Spinal cord (tissue), 10 donors: ENCODE results near the gene DAPK1. TPM values are rescaled to one million over a fixed set of nuclear protein-coding genes. Genes with fewer than 3 reads are reported as not detected.

Experiments used
- DNase-seq, 6 donors: peaks; one replicate each; pipeline versions ENCODE4 v3.0.0 to v3.0.0-alpha.2; 2013 to 2015; ENCODE audit warnings: low spot score in 6 of 6, low read depth in 4 of 6
- H3K27ac ChIP-seq: one replicate; pipeline ENCODE4 v1.5.1; 2013; ENCODE audit warnings: low read depth, low read length, control low read depth
- H3K27me3 ChIP-seq: one replicate; pipeline ENCODE4 v1.6.1; 2013; ENCODE audit warnings: low read length; ENCODE audit not compliant: control insufficient read depth, insufficient read depth
- H3K36me3 ChIP-seq: one replicate; pipeline ENCODE4 v1.6.1; 2013; ENCODE audit warnings: low read length; ENCODE audit not compliant: control insufficient read depth, insufficient read depth
- H3K4me1 ChIP-seq: one replicate; pipeline ENCODE4 v1.6.1; 2013; ENCODE audit warnings: low read length; ENCODE audit not compliant: control insufficient read depth, insufficient read depth
- H3K4me3 ChIP-seq: one replicate; pipeline ENCODE4 v1.5.1; 2013; ENCODE audit warnings: low read depth, low read length, control low read depth
- H3K9me3 ChIP-seq: one replicate; pipeline ENCODE4 v1.6.1; 2013; ENCODE audit warnings: low read length; ENCODE audit not compliant: control insufficient read depth, insufficient read depth
- WGBS: methylation state at CpG from one replicate; pipeline ENCODE4 v1.1.5; 2013; ENCODE audit warnings: missing lambda C conversion rate; ENCODE audit not compliant: insufficient coverage; 5-methylcytosine and 5-hydroxymethylcytosine counted together
- polyA plus RNA-seq, 2 donors: library from polyadenylated mRNA; unstranded; fragments of 120-200 nt; gene quantifications; one replicate each; pipeline ENCODE4 v1.2.1, GENCODE V29; 2013; ENCODE audit not compliant: insufficient read length in 2 of 2
- total RNA-seq, 2 donors: library from RNA; depleted of rRNA in 1 of 2; stranded (reverse); fragments of 120-200 nt in 1 of 2; fragments of >200 nt in 1 of 2; gene quantifications; one replicate each; pipeline versions ENCODE4 v1.2.3 to v1.2.4, GENCODE V29; 2013 to 2014
- donor health status: healthy.

The DAPK1 gene
- total and polyA plus RNA-seq, 4 donors, result 53.3 to 82.6 (median 77.9) TPM

- H3K36me3 ChIP-seq, result no peaks in the 10 kb centered on the region
- H3K4me1 ChIP-seq, result peaks cover 35% of the 10 kb centered on the region
- H3K9me3 ChIP-seq, result no peaks in the 10 kb centered on the region
- H3K27me3 ChIP-seq, result no peaks in the 10 kb centered on the region
- WGBS, result 29% methylated on average over 14 of the region's 15 CpGs
- no peak overlapping the region for H3K27ac ChIP-seq
- H3K4me3 ChIP-seq, result no peak overlapping the region
- DNase-seq, result peak in 1 of 6 donors; percentile 67
Observed at GRCh38 chr9:87592554-87593358, 95.1 kb downstream of the DAPK1 start.

- DNase-seq, result no peak
- Histone ChIP-seq H3K27me3 (no peaks in the 10 kb centered on the region), H3K27ac (no peak overlapping the region), H3K4me3 (no peak overlapping the region), H3K4me1 (peaks cover 36% of the 10 kb centered on the region), H3K36me3 (no peaks in the 10 kb centered on the region), H3K9me3 (no peaks in the 10 kb centered on the region)
- WGBS, result 75% methylated on average over 2 of the region's 5 CpGs
Observed at GRCh38 chr9:87593359-87593980, 95.8 kb downstream of the DAPK1 start.

- no peak overlapping the region for H3K27ac ChIP-seq
- DNase-seq, result no peak
- H3K4me1 ChIP-seq, result peaks cover 36% of the 10 kb centered on the region
- WGBS, result 84% methylated on average over 4 of the region's 4 CpGs
- H3K27me3 ChIP-seq, result no peaks in the 10 kb centered on the region
- no peaks in the 10 kb centered on the region for H3K9me3 ChIP-seq
- H3K36me3 ChIP-seq, result no peaks in the 10 kb centered on the region
- no peak overlapping the region for H3K4me3 ChIP-seq
Observed at GRCh38 chr9:87594194-87594593, 96.5 kb downstream of the DAPK1 start.

GRCh38 chr9:87594662-87595061 lies 97.0 kb downstream of the DAPK1 start:
- peaks cover 36% of the 10 kb centered on the region for H3K4me1 ChIP-seq
- H3K36me3 ChIP-seq, result no peaks in the 10 kb centered on the region
- H3K4me3 ChIP-seq, result no peak overlapping the region
- H3K9me3 ChIP-seq, result no peaks in the 10 kb centered on the region
- H3K27me3 ChIP-seq, result no peaks in the 10 kb centered on the region
- no peak overlapping the region for H3K27ac ChIP-seq
- no peak for DNase-seq

GRCh38 chr9:87595610-87596009 lies 97.9 kb downstream of the DAPK1 start:
- Histone ChIP-seq H3K36me3 (no peaks in the 10 kb centered on the region), H3K4me1 (peaks cover 43% of the 10 kb centered on the region), H3K27ac (no peak overlapping the region), H3K27me3 (no peaks in the 10 kb centered on the region), H3K4me3 (no peak overlapping the region), H3K9me3 (no peaks in the 10 kb centered on the region)
- 92% methylated on average over 6 of the region's 12 CpGs for WGBS
- DNase-seq, result peak in 2 of 6 donors; percentile 50 to 51

- no peaks in the 10 kb centered on the region for H3K27me3 ChIP-seq
- DNase-seq, result peak in 1 of 6 donors; percentile 70
- WGBS, result 63% methylated on average over 7 of the region's 7 CpGs
- no peaks in the 10 kb centered on the region for H3K9me3 ChIP-seq
- H3K4me1 ChIP-seq, result peaks cover 53% of the 10 kb centered on the region
- H3K4me3 ChIP-seq, result no peak overlapping the region
- H3K36me3 ChIP-seq, result peaks cover under 1% of the 10 kb centered on the region
- H3K27ac ChIP-seq, result no peak overlapping the region
Observed at GRCh38 chr9:87596862-87597261, 99.2 kb downstream of the DAPK1 start.

GRCh38 chr9:87597710-87598443 lies 100.2 kb downstream of the DAPK1 start:
- WGBS, result 79% methylated on average over 6 of the region's 13 CpGs
- H3K27me3 ChIP-seq, result no peaks in the 10 kb centered on the region
- peaks cover 4% of the 10 kb centered on the region for H3K36me3 ChIP-seq
- no peaks in the 10 kb centered on the region for H3K9me3 ChIP-seq
- H3K4me3 ChIP-seq, result no peak overlapping the region
- H3K27ac ChIP-seq, result no peak overlapping the region
- peaks cover 53% of the 10 kb centered on the region for H3K4me1 ChIP-seq
- DNase-seq, result peak in 2 of 6 donors; percentile 47 to 54

GRCh38 chr9:87599901-87600610 lies 102.4 kb downstream of the DAPK1 start:
- WGBS, result 86% methylated on average over 4 of the region's 17 CpGs
- no peak overlapping the region for H3K27ac ChIP-seq
- H3K4me3 ChIP-seq, result no peak overlapping the region

GRCh38 chr9:87601176-87601575 lies 103.5 kb downstream of the DAPK1 start:
- H3K27ac ChIP-seq, result no peak overlapping the region
- WGBS, result no CpG with 5 or more reads among the region's 1 CpG

More at GRCh38 chr9:87599901-87600610, 102.4 kb downstream of the DAPK1 start:
- DNase-seq, result no peak
- H3K27me3 ChIP-seq, result no peaks in the 10 kb centered on the region
- no peaks in the 10 kb centered on the region for H3K9me3 ChIP-seq
- peaks cover 8% of the 10 kb centered on the region for H3K36me3 ChIP-seq
- H3K4me1 ChIP-seq, result peaks cover 43% of the 10 kb centered on the region

More at GRCh38 chr9:87601176-87601575, 103.5 kb downstream of the DAPK1 start:
- Histone ChIP-seq H3K27me3 (no peaks in the 10 kb centered on the region), H3K9me3 (no peaks in the 10 kb centered on the region), H3K4me1 (peaks cover 45% of the 10 kb centered on the region), H3K36me3 (peaks cover 19% of the 10 kb centered on the region), H3K4me3 (no peak overlapping the region)
- DNase-seq, result no peak
